GM18867 (cell line): ENCODE results near the gene SPECC1L.

Experiments used
- ATAC-seq: cut with Tn5 transposase; IDR thresholded peaks from one replicate; pipeline ENCODE4 v1.9.1; 2021; ENCODE audit warnings: mild to moderate bottlenecking, moderate library complexity; ENCODE audit not compliant: unreplicated experiment

Gene SPECC1L

GRCh38 chr22:24435861-24436371 is 165.3 kb downstream of the SPECC1L start:
- ATAC-seq: no peak

GRCh38 chr22:24436553-24436952 is 165.9 kb downstream of the SPECC1L start:
- no peak for ATAC-seq

- no peak for ATAC-seq
Measured at GRCh38 chr22:24437091-24437490, 166.5 kb downstream of the SPECC1L start.

GRCh38 chr22:24437741-24438328 is 167.2 kb downstream of the SPECC1L start:
- peak; percentile 24 for ATAC-seq

- no peak for ATAC-seq
Measured at GRCh38 chr22:24440270-24440717, 169.7 kb downstream of the SPECC1L start.

- no peak for ATAC-seq
Measured at GRCh38 chr22:24440718-24441405, 170.2 kb downstream of the SPECC1L start.

- ATAC-seq: no peak
Measured at GRCh38 chr22:24441406-24442351, 171.0 kb downstream of the SPECC1L start.

GRCh38 chr22:24442352-24442744 is 171.7 kb downstream of the SPECC1L start:
- no peak for ATAC-seq

- ATAC-seq: no peak
Measured at GRCh38 chr22:24443668-24444067, 173.0 kb downstream of the SPECC1L start.

- ATAC-seq: no peak
Measured at GRCh38 chr22:24444251-24444650, 173.6 kb downstream of the SPECC1L start.

- no peak for ATAC-seq
Measured at GRCh38 chr22:24444729-24445466, 174.3 kb downstream of the SPECC1L start.

GRCh38 chr22:24445481-24446259 is 175.0 kb downstream of the SPECC1L start:
- ATAC-seq: no peak

- no peak for ATAC-seq
Measured at GRCh38 chr22:24446260-24446611, 175.6 kb downstream of the SPECC1L start.

GRCh38 chr22:24450610-24451009 is 180.0 kb downstream of the SPECC1L start:
- no peak for ATAC-seq

GRCh38 chr22:24451162-24451561 is 180.5 kb downstream of the SPECC1L start:
- no peak for ATAC-seq

GRCh38 chr22:24453853-24454252 is 183.2 kb downstream of the SPECC1L start:
- no peak for ATAC-seq

- ATAC-seq: no peak
Measured at GRCh38 chr22:24455039-24455438, 184.4 kb downstream of the SPECC1L start.

- no peak for ATAC-seq
Measured at GRCh38 chr22:24455751-24456426, 185.3 kb downstream of the SPECC1L start.

- no peak for ATAC-seq
Measured at GRCh38 chr22:24457894-24458420, 187.3 kb downstream of the SPECC1L start.
